NCI-H2196 (cell line): ENCODE measurements around the gene CLCA4.
"Not testable (repeated sequence)": the region's sequence is repeated elsewhere in the genome, so short reads cannot be mapped to it uniquely, and the experiment has no call there.

Experiments
- DNase-seq: peaks from one replicate; lab custom pipeline; 2025; ENCODE audit not compliant: unreplicated experiment; lab: John Stamatoyannopoulos, UW

CLCA4 gene

DNA sequence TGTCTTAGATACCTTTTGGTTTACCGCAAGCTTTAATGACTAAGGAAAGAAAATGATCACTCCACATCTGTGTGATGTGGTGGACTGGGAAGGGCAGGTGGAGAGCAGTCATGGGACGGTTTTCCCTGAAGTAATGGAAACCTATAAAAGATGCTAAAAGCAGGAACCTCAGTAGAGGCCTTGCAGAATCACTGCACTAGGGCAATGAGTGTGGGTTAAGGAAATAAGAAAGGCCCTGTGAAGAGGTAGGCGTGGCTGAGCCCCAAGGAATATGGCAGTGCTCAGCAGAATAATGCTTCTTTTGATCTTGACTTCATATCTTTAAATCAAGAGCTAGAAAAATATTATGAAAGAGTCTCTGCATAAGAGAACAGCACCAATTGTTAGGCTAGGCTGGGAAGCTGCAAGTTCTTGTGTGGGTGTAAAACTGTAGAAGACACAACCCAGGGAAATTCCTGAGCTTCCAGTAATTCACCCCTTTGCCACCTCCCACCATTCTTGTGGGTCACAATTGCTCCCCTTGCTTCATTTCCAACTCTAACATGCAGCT, 49.9 kb downstream of the CLCA4 start:
- DNase-seq = no peak

DNA sequence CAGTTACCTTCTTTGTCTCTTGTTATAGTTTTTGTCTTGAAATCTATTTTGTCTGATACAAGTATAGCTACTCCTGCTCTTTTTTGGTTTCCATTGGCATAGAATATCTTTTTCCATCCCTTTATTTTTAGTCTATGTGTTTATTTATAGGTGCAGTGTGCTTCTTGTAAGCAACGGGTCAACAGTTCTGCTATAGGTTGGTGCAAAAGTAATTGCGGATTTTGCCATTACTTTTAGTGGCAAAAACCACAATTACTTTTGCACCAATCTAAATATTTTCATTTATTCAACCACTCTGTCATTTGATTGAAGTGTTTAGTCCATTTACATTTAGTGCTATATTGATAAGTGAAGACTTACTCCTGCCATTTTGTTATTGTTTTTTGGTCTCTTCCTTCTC, 59.2 kb downstream of the CLCA4 start:
- not testable (repeated sequence) for DNase-seq

GRCh38 chr1:86616433-86616832, 69.6 kb downstream of the CLCA4 start:
- DNase-seq = no peak

- DNase-seq = no peak
These were observed 70.0 kb downstream of the CLCA4 start for GRCh38 chr1:86616871-86617270.

DNA sequence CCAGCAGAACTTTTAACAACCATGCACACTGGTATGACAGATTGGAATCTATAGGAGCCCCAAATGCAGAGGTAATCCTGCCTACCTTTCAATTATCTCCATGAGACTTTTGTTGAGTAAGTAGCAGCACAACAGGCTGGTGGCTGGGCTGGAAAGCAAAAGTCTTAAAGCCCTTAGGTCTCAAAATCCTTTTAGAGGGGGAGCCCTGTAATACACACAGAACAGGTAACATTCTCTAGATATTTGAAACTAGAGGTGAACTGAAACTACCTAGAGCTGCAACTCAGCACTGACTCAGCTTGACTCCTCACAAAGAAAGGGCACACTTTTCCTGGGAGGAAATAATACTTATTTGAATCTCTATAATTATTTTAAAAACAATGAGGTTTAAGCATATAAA, 71.5 kb downstream of the CLCA4 start:
- DNase-seq = no peak

DNA sequence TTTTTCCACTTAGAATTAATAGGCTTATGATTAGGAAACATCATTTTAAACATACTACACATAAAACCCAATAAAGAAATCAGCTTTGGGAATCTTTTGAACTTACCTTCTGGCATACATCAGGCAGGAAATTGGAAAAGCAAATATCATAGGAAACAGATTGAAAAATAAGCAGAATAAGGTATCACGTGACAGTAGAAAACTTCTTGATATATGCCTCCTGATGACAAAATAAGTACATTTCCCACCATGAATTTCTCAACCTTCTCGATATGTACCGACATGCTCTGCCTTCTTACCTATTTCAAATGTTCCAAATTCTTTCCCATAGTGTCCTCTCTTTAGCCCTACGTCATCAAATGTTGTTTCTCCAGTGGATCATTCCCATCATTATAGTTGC, 72.4 kb downstream of the CLCA4 start:
- DNase-seq = no peak

GRCh38 chr1:86621286-86621685, 74.4 kb downstream of the CLCA4 start:
- DNase-seq = no peak
